ENCODE results near the gene CFAP46. TPM values are rescaled to one million over a fixed set of nuclear protein-coding genes. Genes with fewer than 3 reads are reported as not detected.

The CFAP46 gene
- total and polyA plus RNA-seq, 9 of the 15 experiments (the other 6 are each of a cell fraction or from before 2014, with no cell fraction given): not detected

- Histone ChIP-seq H3K4me3 (no peak overlapping the region), H3K79me2 (ENCODE audit: control insufficient read depth, insufficient read depth, low read length) (no peaks in the 10 kb centered on the region), H3K36me3 (ENCODE audit: control insufficient read depth, insufficient read depth, low read length) (no peaks in the 10 kb centered on the region), H3K9ac (ENCODE audit: insufficient read depth in 1 of 2, low read depth in 2 of 2, low read length in 2 of 2) (no peak overlapping the region), H3K27me3 (ENCODE audit: control insufficient read depth in 2 of 2, insufficient read depth in 2 of 2, low read length in 2 of 2) (peaks cover 0 to 29% of the 10 kb centered on the region in 2 experiments; a peak in 2 of 5 replicates), H3K4me2 (ENCODE audit: insufficient read depth, low read length) (no peak overlapping the region), H3K9me1 (ENCODE audit: control insufficient read depth, insufficient read depth, low read length) (no peaks in the 10 kb centered on the region), H3K27ac (ENCODE audit: extremely low read depth, low read depth, low read length) (no peak overlapping the region), H2AFZ (ENCODE audit: low read depth, low read length) (no peak overlapping the region), H3K4me1 (replicated peaks in 1 of 2; ENCODE audit: control insufficient read depth in 2 of 2, insufficient read depth in 2 of 2, low read length in 2 of 2) (no peaks in the 10 kb centered on the region), H4K20me1 (replicated peaks; ENCODE audit: control insufficient read depth, insufficient read depth, low read length) (0 out of 2 replicates have a peak, but pooled peaks cover 4% of the 10 kb centered on the region), H3K9me3 (replicated peaks; ENCODE audit: control insufficient read depth, insufficient read depth, low read depth, low read length) (no peaks in the 10 kb centered on the region)
- ChIA-PET POLR2A (no interaction called here), CTCF (ENCODE audit: low intra/inter-chr PET ratio) (no interaction called here)
- no TSS peak for BruUV-seq (replicated peaks)
- WGBS (ENCODE audit: insufficient coverage, low coverage, missing lambda C conversion rate): 22% methylated on average over 19 of the region's 29 CpGs
- intact Hi-C loops (cut with micrococcal nuclease) (no loop called here), in situ Hi-C loops (cut with MboI) (no loop called here)
- ATAC-seq: no peak
- TF ChIP-seq HDGF (IDR thresholded peaks at IDR 0.05) (no peak), CHD1 (IDR thresholded peaks at IDR 0.05; ENCODE audit: low read length) (no peak), THRB (CRISPR knock-in tag; conservative IDR thresholded peaks at IDR 0.05) (no peak), NRF1 (conservative IDR thresholded peaks at IDR 0.05 in 1 of 2, IDR thresholded peaks at IDR 0.05 in 1 of 2) (no peak), ZNF57 (CRISPR knock-in tag; IDR thresholded peaks at IDR 0.05) (no peak), BMI1 (IDR thresholded peaks at IDR 0.05; ENCODE audit: low read length) (no peak), PHF8 (IDR thresholded peaks at IDR 0.05; ENCODE audit: borderline replicate concordance, low read length) (no peak), NR4A1 (CRISPR knock-in tag; IDR thresholded peaks at IDR 0.05) (no peak), NR4A1 (tag; IDR thresholded peaks at IDR 0.05) (no peak), TCF7 (IDR thresholded peaks at IDR 0.05; ENCODE audit: borderline replicate concordance) (no peak), CCAR2 (IDR thresholded peaks at IDR 0.05; ENCODE audit: low read depth, low read length) (no peak), SRSF7 (optimal IDR thresholded peaks at IDR 0.05; ENCODE audit: low read depth, low read length) (no peak), ZNF449 (CRISPR knock-in tag; IDR thresholded peaks at IDR 0.05) (no peak), KAT7 (CRISPR knock-in tag; IDR thresholded peaks at IDR 0.05; ENCODE audit: borderline replicate concordance) (no peak)
- TF ChIP-seq, protein P1, sequence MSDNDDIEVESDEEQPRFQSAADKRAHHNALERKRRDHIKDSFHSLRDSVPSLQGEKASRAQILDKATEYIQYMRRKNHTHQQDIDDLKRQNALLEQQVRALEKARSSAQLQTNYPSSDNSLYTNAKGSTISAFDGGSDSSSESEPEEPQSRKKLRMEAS (CRISPR knock-in tag; IDR thresholded peaks at IDR 0.05): no peak
- no peak for FAIRE-seq
- DNase-seq (ENCODE audit: extremely low read depth in 1 of 4, low spot score in 3 of 4): no peak
Measured at GRCh38 chr10:132984008-132984295, 41.6 kb upstream of the CFAP46 start.
